Fibroblast of lung (primary cell): ENCODE results near the gene MYRIP. TPM values are rescaled to one million over a fixed set of nuclear protein-coding genes. Genes with fewer than 3 reads are reported as not detected.
"Not testable (repeated sequence)": the region's sequence is repeated elsewhere in the genome, so short reads cannot be mapped to it uniquely, and the experiment has no call there.

Experiments used
- DNase-seq, 2 donors: peaks; one replicate each; pipeline versions ENCODE4 v3.0.0 to v3.0.0-alpha.2; 2010; ENCODE audit warnings: low read depth in 2 of 2
- H2AFZ ChIP-seq: 2 replicates; pipeline ENCODE4 v1.5.1; 2012; ENCODE audit warnings: low read length, control low read depth, inconsistent platforms
- H3K27ac ChIP-seq: 2 replicates; pipeline ENCODE4 v1.5.1; 2011; ENCODE audit warnings: low read length, control low read depth; ENCODE audit not compliant: insufficient read depth
- H3K27me3 ChIP-seq: 2 replicates; pipeline ENCODE4 v1.5.1; 2011; ENCODE audit warnings: mild to moderate bottlenecking, low read length; ENCODE audit not compliant: control insufficient read depth, insufficient read depth
- H3K36me3 ChIP-seq: 2 replicates; pipeline ENCODE4 v1.5.1; 2011; ENCODE audit warnings: low read length; ENCODE audit not compliant: control insufficient read depth, insufficient read depth
- H3K4me1 ChIP-seq: 2 replicates; pipeline ENCODE4 v1.5.1; 2011; ENCODE audit warnings: low read length; ENCODE audit not compliant: control insufficient read depth, insufficient read depth; ENCODE audit errors: extremely low read depth
- H3K4me2 ChIP-seq: 2 replicates; pipeline ENCODE4 v1.5.1; 2011; ENCODE audit warnings: low read length, control low read depth; ENCODE audit not compliant: insufficient read depth; ENCODE audit errors: extremely low read depth
- H3K4me3 ChIP-seq, 4 experiments: fragments of 200-600 bp in 1 of 4; sonication (generic) in 1 of 4; replicated peaks in 1 of 4; 2 replicates each; pipeline ENCODE4 v1.5.1; 2011 to 2016; ENCODE audit warnings: low read length in 4 of 4, low read depth in 3 of 4, mild to moderate bottlenecking in 3 of 4, control low read depth in 2 of 4, inconsistent platforms in 1 of 4, mixed read lengths in 1 of 4; ENCODE audit not compliant: insufficient read depth in 1 of 4; ENCODE audit errors: control extremely low read depth in 1 of 4
- H3K79me2 ChIP-seq: 2 replicates; pipeline ENCODE4 v1.5.1; 2012; ENCODE audit warnings: mild to moderate bottlenecking, low read length, inconsistent platforms; ENCODE audit not compliant: control insufficient read depth, insufficient read depth
- H3K9ac ChIP-seq: 2 replicates; pipeline ENCODE4 v1.5.1; 2011; ENCODE audit warnings: mild to moderate bottlenecking, low read length, control low read depth; ENCODE audit not compliant: insufficient read depth
- H3K9me3 ChIP-seq: 2 replicates; pipeline ENCODE4 v1.5.1; 2012; ENCODE audit warnings: low read depth, low read length; ENCODE audit not compliant: control insufficient read depth, insufficient read depth
- H4K20me1 ChIP-seq: 2 replicates; pipeline ENCODE4 v1.5.1; 2011; ENCODE audit warnings: low read length; ENCODE audit not compliant: control insufficient read depth, insufficient read depth; ENCODE audit errors: extremely low read depth
- CTCF ChIP-seq, 2 donors: IDR thresholded peaks in 1 of 2; conservative IDR thresholded peaks in 1 of 2; 1 replicate in 1 of 2; 2 replicates in 1 of 2; pipeline ENCODE4 v1.5.1; 2011 to 2012; ENCODE audit warnings: low read length in 2 of 2, control low read depth in 1 of 2, inconsistent platforms in 1 of 2, low read depth in 1 of 2, mild to moderate bottlenecking in 1 of 2
- EZH2 ChIP-seq: IDR thresholded peaks from 2 replicates; pipeline ENCODE4 v1.5.1; 2012; ENCODE audit warnings: low read length, control low read depth, mild to moderate bottlenecking; ENCODE audit errors: missing control alignments
- polyA plus RNA-seq, 2 donors: library from polyadenylated mRNA; depleted of rRNA in 1 of 2; stranded (reverse) in 1 of 2; unstranded in 1 of 2; fragments of >200 nt; gene quantifications; 2 replicates each; pipeline ENCODE4 v1.2.1, GENCODE V29; 2011 to 2012; ENCODE audit warnings: missing spikeins in 1 of 2
- total RNA-seq: library from RNA; depleted of rRNA; stranded (reverse); fragments of >200 nt; gene quantifications from 2 replicates; pipeline ENCODE4 v1.2.1, GENCODE V29; 2014

The MYRIP gene
- total and polyA plus RNA-seq, 2 donors (not counting 1 experiment from before 2014, with no cell fraction given) = 0.02 TPM; not detected in 1

DNA sequence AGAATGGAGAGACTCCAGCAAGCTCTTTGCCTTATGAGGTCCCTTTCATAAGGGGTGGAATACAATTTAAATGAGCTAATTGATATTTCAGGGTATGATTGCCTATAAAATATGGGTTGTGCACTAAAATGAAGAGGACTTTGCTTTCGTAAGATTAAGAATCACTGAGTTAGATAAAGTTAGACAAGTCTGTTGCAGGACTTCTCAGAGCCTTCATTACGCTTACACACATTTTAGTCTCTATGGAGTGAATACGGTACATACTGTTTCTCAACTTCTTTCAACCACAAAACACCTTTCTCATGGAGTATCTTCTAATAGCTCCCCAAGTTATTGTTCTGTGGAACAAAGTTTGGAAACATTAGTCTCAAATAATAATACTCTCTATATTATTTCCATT, 17.8 kb upstream of the MYRIP start:
- H3K9ac ChIP-seq = no peak overlapping the region
- TF ChIP-seq EZH2 = no peak
- no peak for TF ChIP-seq CTCF (conservative IDR thresholded peaks at IDR 0.05 in 1 of 2, IDR thresholded peaks at IDR 0.05 in 1 of 2; ENCODE audit: low read depth in 1 of 2, low read length in 2 of 2)
- H3K27ac ChIP-seq = no peak overlapping the region
- no peaks in the 10 kb centered on the region for H3K27me3 ChIP-seq
- no peak overlapping the region for H2AFZ ChIP-seq
- H3K4me2 ChIP-seq = no peak overlapping the region
- H3K79me2 ChIP-seq = no peaks in the 10 kb centered on the region
- DNase-seq = no peak
- no peaks in the 10 kb centered on the region for H3K36me3 ChIP-seq
- H4K20me1 ChIP-seq = no peaks in the 10 kb centered on the region
- H3K4me3 ChIP-seq = no peak overlapping the region
- no peaks in the 10 kb centered on the region for H3K4me1 ChIP-seq
- no peaks in the 10 kb centered on the region for H3K9me3 ChIP-seq

DNA sequence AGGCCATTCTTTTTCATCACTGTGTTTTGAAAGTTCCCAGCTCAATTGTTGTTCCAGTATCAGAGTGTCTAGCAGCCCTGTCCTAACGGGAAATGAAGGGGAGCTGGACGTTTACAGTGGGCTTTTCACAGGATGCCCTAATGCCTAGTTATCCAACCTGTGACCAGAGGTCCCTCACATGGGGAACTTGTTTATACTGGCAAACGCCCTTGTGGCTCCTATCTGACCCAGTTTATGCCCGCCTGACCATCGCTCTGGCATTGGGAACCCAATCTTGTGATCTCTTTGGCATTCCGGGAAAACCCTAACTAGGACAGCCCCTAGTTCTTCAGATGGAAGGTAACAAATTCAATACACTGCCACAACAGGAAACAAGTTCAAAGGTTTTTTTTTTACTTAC, 14.5 kb upstream of the MYRIP start:
- Histone ChIP-seq H3K27me3 (no peaks in the 10 kb centered on the region), H4K20me1 (no peaks in the 10 kb centered on the region), H3K27ac (no peak overlapping the region), H3K4me3 (no peak overlapping the region), H3K4me1 (no peaks in the 10 kb centered on the region), H3K4me2 (no peak overlapping the region), H3K9me3 (no peaks in the 10 kb centered on the region), H3K79me2 (no peaks in the 10 kb centered on the region), H2AFZ (no peak overlapping the region), H3K9ac (no peak overlapping the region), H3K36me3 (no peaks in the 10 kb centered on the region)
- no peak for DNase-seq
- TF ChIP-seq EZH2 (no peak), CTCF (conservative IDR thresholded peaks at IDR 0.05 in 1 of 2, IDR thresholded peaks at IDR 0.05 in 1 of 2; ENCODE audit: low read depth in 1 of 2, low read length in 2 of 2) (no peak)

DNA sequence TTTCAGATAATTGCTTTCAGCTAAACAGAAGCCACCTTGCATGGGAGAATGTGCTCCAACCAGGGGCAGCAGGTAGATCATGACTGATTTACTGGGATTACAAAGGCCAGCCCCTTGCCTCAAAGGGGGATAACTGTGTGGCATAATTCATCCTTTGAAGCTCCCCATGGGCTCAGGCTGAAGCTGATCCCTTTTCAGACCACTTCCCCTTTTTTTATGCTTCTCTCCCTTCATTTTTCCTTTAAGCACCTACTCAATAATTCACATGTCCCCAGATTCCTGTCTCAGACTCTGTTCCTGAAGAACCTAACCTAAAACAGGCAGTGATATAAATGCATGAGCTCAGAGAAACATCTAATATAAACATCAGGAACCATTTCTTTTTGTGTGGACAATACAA, 8.2 kb upstream of the MYRIP start:
- Histone ChIP-seq H3K4me2 (no peak overlapping the region), H3K9me3 (no peaks in the 10 kb centered on the region), H2AFZ (no peak overlapping the region), H3K27me3 (no peaks in the 10 kb centered on the region), H3K4me1 (no peaks in the 10 kb centered on the region), H3K27ac (no peak overlapping the region), H3K79me2 (no peaks in the 10 kb centered on the region), H3K36me3 (no peaks in the 10 kb centered on the region), H3K4me3 (no peak overlapping the region), H3K9ac (no peak overlapping the region), H4K20me1 (no peaks in the 10 kb centered on the region)
- TF ChIP-seq CTCF (conservative IDR thresholded peaks at IDR 0.05 in 1 of 2, IDR thresholded peaks at IDR 0.05 in 1 of 2; ENCODE audit: low read depth in 1 of 2, low read length in 2 of 2) (no peak), EZH2 (no peak)
- DNase-seq = no peak

DNA sequence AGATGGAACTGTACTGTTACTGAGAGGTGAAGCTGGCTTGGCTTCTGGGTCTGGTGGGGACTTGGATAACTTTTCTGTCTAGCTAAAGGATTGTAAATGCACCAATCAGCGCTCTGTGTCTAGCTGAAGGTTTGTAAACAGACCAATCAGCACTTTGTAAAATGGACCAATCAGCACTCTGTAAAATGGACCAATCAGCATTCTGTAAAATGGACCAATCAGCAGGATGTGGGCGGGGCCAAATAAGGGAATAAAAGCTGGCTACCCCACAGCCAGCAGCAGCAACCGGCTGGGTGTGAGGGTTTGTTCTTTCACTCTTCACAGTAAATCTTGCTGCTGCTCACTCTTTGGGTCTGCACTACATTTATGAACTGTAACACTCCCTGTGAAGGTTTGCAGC, 6.9 kb upstream of the MYRIP start:
- not testable (repeated sequence) for H3K9ac ChIP-seq, H3K27me3 ChIP-seq, H3K4me3 ChIP-seq, H3K36me3 ChIP-seq, H3K9me3 ChIP-seq, H4K20me1 ChIP-seq, H3K27ac ChIP-seq, H2AFZ ChIP-seq, H3K4me2 ChIP-seq, DNase-seq, H3K4me1 ChIP-seq, H3K79me2 ChIP-seq
